ENCODE results near the gene ALG14.

DNA sequence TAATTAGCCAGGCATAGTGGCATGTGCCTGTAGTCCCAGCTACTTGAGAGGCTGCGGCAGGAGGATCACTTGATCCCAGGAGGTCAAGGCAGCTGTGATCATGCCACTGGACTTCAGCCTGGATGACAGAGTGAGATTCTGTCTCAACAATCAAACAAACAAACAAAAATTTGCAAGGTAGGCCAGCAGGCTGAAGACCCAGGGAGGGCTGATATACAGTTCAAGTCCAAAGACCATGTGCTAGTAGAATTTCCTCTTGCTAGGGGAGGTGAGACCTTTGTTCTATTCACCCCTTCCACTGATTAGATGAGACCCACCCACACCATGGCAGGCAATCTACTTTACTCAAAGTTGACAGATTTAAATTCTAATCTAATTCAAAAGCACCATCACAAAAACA is 114.7 kb downstream of the ALG14 start:
- TF ChIP-seq, protein P1, sequence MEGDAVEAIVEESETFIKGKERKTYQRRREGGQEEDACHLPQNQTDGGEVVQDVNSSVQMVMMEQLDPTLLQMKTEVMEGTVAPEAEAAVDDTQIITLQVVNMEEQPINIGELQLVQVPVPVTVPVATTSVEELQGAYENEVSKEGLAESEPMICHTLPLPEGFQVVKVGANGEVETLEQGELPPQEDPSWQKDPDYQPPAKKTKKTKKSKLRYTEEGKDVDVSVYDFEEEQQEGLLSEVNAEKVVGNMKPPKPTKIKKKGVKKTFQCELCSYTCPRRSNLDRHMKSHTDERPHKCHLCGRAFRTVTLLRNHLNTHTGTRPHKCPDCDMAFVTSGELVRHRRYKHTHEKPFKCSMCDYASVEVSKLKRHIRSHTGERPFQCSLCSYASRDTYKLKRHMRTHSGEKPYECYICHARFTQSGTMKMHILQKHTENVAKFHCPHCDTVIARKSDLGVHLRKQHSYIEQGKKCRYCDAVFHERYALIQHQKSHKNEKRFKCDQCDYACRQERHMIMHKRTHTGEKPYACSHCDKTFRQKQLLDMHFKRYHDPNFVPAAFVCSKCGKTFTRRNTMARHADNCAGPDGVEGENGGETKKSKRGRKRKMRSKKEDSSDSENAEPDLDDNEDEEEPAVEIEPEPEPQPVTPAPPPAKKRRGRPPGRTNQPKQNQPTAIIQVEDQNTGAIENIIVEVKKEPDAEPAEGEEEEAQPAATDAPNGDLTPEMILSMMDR (IDR thresholded peaks at IDR 0.05), result no peak
- TF ChIP-seq POLR2A (IDR thresholded peaks at IDR 0.05) (no peak), POLR2AphosphoS5 (IDR thresholded peaks at IDR 0.05; ENCODE audit: insufficient read depth in 1 of 2, low read depth in 1 of 2) (no peak)
